Stimulated activated CD8-positive, alpha-beta memory T cell treated with anti-CD3 and anti-CD28 coated beads, Interleukin-15, amount 100 ng/mL, for 24 hours (primary cell): ENCODE data around the gene PHKG2.
A peak's percentile ranks its signal among the peaks of the same experiment; 100 is the strongest.

ENCODE experiments used
- DNase-seq: peaks from one replicate; pipeline ENCODE4 v3.0.0-alpha.2; 2020; ENCODE audit warnings: low read depth

The PHKG2 gene

GRCh38 chr16:30757316-30757715 lies 9.1 kb downstream of the PHKG2 start:
- DNase-seq = no peak

GRCh38 chr16:30758988-30759491 lies 10.8 kb downstream of the PHKG2 start:
- no peak for DNase-seq

- DNase-seq = no peak
Observed at GRCh38 chr16:30760001-30760559, 11.9 kb downstream of the PHKG2 start.

GRCh38 chr16:30760577-30761426 lies 12.6 kb downstream of the PHKG2 start:
- DNase-seq = no peak

- DNase-seq = no peak
Observed at GRCh38 chr16:30761427-30761927, 13.3 kb downstream of the PHKG2 start.

GRCh38 chr16:30761928-30762902 lies 14.0 kb downstream of the PHKG2 start, which contains the start of the genes CFAP119 and RNF40:
TSS of gene CFAP119 (minus strand) at chr16:30762062. CDS start at chr16:30761748, 314 bp downstream.
TSS of gene RNF40 (plus strand) at chr16:30762322. CDS start at chr16:30762546, 224 bp downstream.
- peak; percentile 71 for DNase-seq

GRCh38 chr16:30762991-30763725 lies 14.9 kb downstream of the PHKG2 start:
- no peak for DNase-seq

- no peak for DNase-seq
Observed at GRCh38 chr16:30764086-30764485, 15.9 kb downstream of the PHKG2 start.

- DNase-seq = no peak
Observed at GRCh38 chr16:30764816-30765465, 16.7 kb downstream of the PHKG2 start.

GRCh38 chr16:30766206-30766932 lies 18.1 kb downstream of the PHKG2 start:
- DNase-seq = no peak

GRCh38 chr16:30766933-30767284 lies 18.7 kb downstream of the PHKG2 start:
- no peak for DNase-seq

GRCh38 chr16:30767767-30768465 lies 19.7 kb downstream of the PHKG2 start:
- no peak for DNase-seq

- no peak for DNase-seq
Observed at GRCh38 chr16:30768583-30769181, 20.5 kb downstream of the PHKG2 start.

GRCh38 chr16:30769379-30770089 lies 21.3 kb downstream of the PHKG2 start:
- no peak for DNase-seq

GRCh38 chr16:30771726-30772125 lies 23.5 kb downstream of the PHKG2 start:
- no peak for DNase-seq

GRCh38 chr16:30773826-30774225 lies 25.6 kb downstream of the PHKG2 start:
- DNase-seq = no peak

GRCh38 chr16:30774367-30775130 lies 26.3 kb downstream of the PHKG2 start:
- no peak for DNase-seq

- no peak for DNase-seq
Observed at GRCh38 chr16:30775131-30775391, 26.8 kb downstream of the PHKG2 start.
